Stimulated activated CD8-positive, alpha-beta memory T cell treated with anti-CD3 and anti-CD28 coated beads, Interleukin-12 subunit alpha, Interleukin-12 subunit beta, amount 100 ng/mL, for 4 hours (primary cell): ENCODE results near the gene MEFV.
"Not testable (repeated sequence)": the region's sequence is repeated elsewhere in the genome, so short reads cannot be mapped to it uniquely, and the experiment has no call there.

ENCODE experiments used
- DNase-seq: peaks from one replicate; pipeline ENCODE4 v3.0.0-alpha.2; 2020; ENCODE audit warnings: low read depth

MEFV gene

GRCh38 chr16:3216263-3216640, 40.2 kb downstream of the MEFV start:
- DNase-seq: no peak

GRCh38 chr16:3215601-3216262, 40.7 kb downstream of the MEFV start:
- DNase-seq: no peak

- DNase-seq: no peak
Measured at GRCh38 chr16:3214904-3215600, 41.4 kb downstream of the MEFV start.

- no peak for DNase-seq
Measured at GRCh38 chr16:3212567-3212966, 43.9 kb downstream of the MEFV start.

GRCh38 chr16:3212006-3212405, 44.4 kb downstream of the MEFV start:
- DNase-seq: no peak

GRCh38 chr16:3207086-3207953, 49.1 kb downstream of the MEFV start:
- no peak for DNase-seq

GRCh38 chr16:3205939-3206338, 50.5 kb downstream of the MEFV start:
- not testable (repeated sequence) for DNase-seq

- DNase-seq: no peak
Measured at GRCh38 chr16:3202903-3203539, 53.4 kb downstream of the MEFV start.

GRCh38 chr16:3198334-3199072, 57.9 kb downstream of the MEFV start:
- DNase-seq: no peak

- not testable (repeated sequence) for DNase-seq
Measured at GRCh38 chr16:3197694-3198333, 58.6 kb downstream of the MEFV start.

GRCh38 chr16:3195975-3196374, 60.5 kb downstream of the MEFV start:
- DNase-seq: no peak

- no peak for DNase-seq
Measured at GRCh38 chr16:3194792-3195191, 61.6 kb downstream of the MEFV start.

- no peak for DNase-seq
Measured at GRCh38 chr16:3193221-3194212, 62.9 kb downstream of the MEFV start.

- DNase-seq: no peak
Measured at GRCh38 chr16:3192476-3193019, 63.9 kb downstream of the MEFV start.
